Measurements from ENCODE around the gene BLACAT1. TPM values are rescaled to one million over a fixed set of nuclear protein-coding genes. Genes with fewer than 3 reads are reported as not detected.

BLACAT1 gene
- total RNA-seq = under 1 TPM; 0.14 to 0.62 TPM

- no peak for ATAC-seq
- peaks cover 0 to 8% of the 10 kb centered on the region in 2 donors for H3K36me3 Mint-ChIP-seq
Observed at GRCh38 chr1:205455581-205456382, at the start of gene BLACAT1. TSS of gene BLACAT1 (minus strand) at chr1:205456045.

GRCh38 chr1:205505076-205505729, 49.4 kb upstream of the BLACAT1 start:
- Mint-ChIP-seq H3K27ac (peak overlapping the region in 1 of 2 donors; percentile 53), H3K36me3 (no peaks in the 10 kb centered on the region), H3K9me3 (no peaks in the 10 kb centered on the region)
- DNase-seq (ENCODE audit: low spot score in 2 of 2) (no peak), ATAC-seq (no peak)

More at GRCh38 chr1:205455581-205456382, at the start of gene BLACAT1:
- Mint-ChIP-seq H3K27ac (peak within 1 kb of the TSS in 1 of 2 donors; percentile 3), H3K9me3 (no peaks in the 10 kb centered on the region)
- no peak for DNase-seq (ENCODE audit: low spot score in 2 of 2)

GRCh38 chr1:205504311-205505075, 48.6 kb upstream of the BLACAT1 start, which contains the start of gene CDK18:
TSS of gene CDK18 (plus strand) at chr1:205504669. CDS start at chr1:205523168, 18,499 bp downstream.
- DNase-seq (ENCODE audit: low spot score in 2 of 2) (peak in 1 of 2 donors; percentile 45), ATAC-seq (peak; percentile 71 to 77)
- H3K9me3 Mint-ChIP-seq = no peaks in the 10 kb centered on the region
- H3K27ac Mint-ChIP-seq = peak within 1 kb of the TSS in 1 of 2 donors; percentile 53
- no peaks in the 10 kb centered on the region for H3K36me3 Mint-ChIP-seq

GRCh38 chr1:205502992-205503391, 47.1 kb upstream of the BLACAT1 start:
- Mint-ChIP-seq H3K36me3 (no peaks in the 10 kb centered on the region), H3K9me3 (no peaks in the 10 kb centered on the region), H3K27ac (no peak overlapping the region)
- DNase-seq (ENCODE audit: low spot score in 2 of 2) (no peak), ATAC-seq (no peak)

GRCh38 chr1:205502111-205502810, 46.4 kb upstream of the BLACAT1 start:
- no peak overlapping the region for H3K27ac Mint-ChIP-seq
- DNase-seq (ENCODE audit: low spot score in 2 of 2) = no peak
- ATAC-seq = no peak
- no peaks in the 10 kb centered on the region for H3K36me3 Mint-ChIP-seq
- H3K9me3 Mint-ChIP-seq = no peaks in the 10 kb centered on the region

GRCh38 chr1:205500240-205501233, 44.7 kb upstream of the BLACAT1 start:
- Mint-ChIP-seq H3K9me3 (no peaks in the 10 kb centered on the region), H3K27ac (no peak overlapping the region), H3K36me3 (no peaks in the 10 kb centered on the region)
- DNase-seq (ENCODE audit: low spot score in 2 of 2) = no peak
- no peak for ATAC-seq

GRCh38 chr1:205499789-205500188, 43.9 kb upstream of the BLACAT1 start:
- DNase-seq (ENCODE audit: low spot score in 2 of 2) (no peak), ATAC-seq (no peak)
- Mint-ChIP-seq H3K27ac (no peak overlapping the region), H3K9me3 (no peaks in the 10 kb centered on the region), H3K36me3 (no peaks in the 10 kb centered on the region)

GRCh38 chr1:205497351-205497750, 41.5 kb upstream of the BLACAT1 start:
- Mint-ChIP-seq H3K27ac (no peak overlapping the region), H3K36me3 (no peaks in the 10 kb centered on the region), H3K9me3 (no peaks in the 10 kb centered on the region)
- no peak for ATAC-seq
- no peak for DNase-seq (ENCODE audit: low spot score in 2 of 2)

GRCh38 chr1:205496661-205497060, 40.8 kb upstream of the BLACAT1 start:
- H3K36me3 Mint-ChIP-seq = no peaks in the 10 kb centered on the region
- no peak for DNase-seq (ENCODE audit: low spot score in 2 of 2)
- no peaks in the 10 kb centered on the region for H3K9me3 Mint-ChIP-seq
- no peak for ATAC-seq
- no peak overlapping the region for H3K27ac Mint-ChIP-seq

- ATAC-seq (no peak), DNase-seq (ENCODE audit: low spot score in 2 of 2) (no peak)
- no peak overlapping the region for H3K27ac Mint-ChIP-seq
- no peaks in the 10 kb centered on the region for H3K9me3 Mint-ChIP-seq
- no peaks in the 10 kb centered on the region for H3K36me3 Mint-ChIP-seq
Observed at GRCh38 chr1:205495237-205495823, 39.5 kb upstream of the BLACAT1 start.

GRCh38 chr1:205494115-205494514, 38.3 kb upstream of the BLACAT1 start:
- no peak for DNase-seq (ENCODE audit: low spot score in 2 of 2)
- Mint-ChIP-seq H3K36me3 (no peaks in the 10 kb centered on the region), H3K9me3 (no peaks in the 10 kb centered on the region), H3K27ac (no peak overlapping the region)
- no peak for ATAC-seq

- no peak overlapping the region for H3K27ac Mint-ChIP-seq
- H3K36me3 Mint-ChIP-seq = no peaks in the 10 kb centered on the region
- peak; percentile 80 to 91 for ATAC-seq
- H3K9me3 Mint-ChIP-seq = no peaks in the 10 kb centered on the region
- no peak for DNase-seq (ENCODE audit: low spot score in 2 of 2)
Observed at GRCh38 chr1:205493241-205494085, 37.6 kb upstream of the BLACAT1 start.

GRCh38 chr1:205492774-205493173, 36.9 kb upstream of the BLACAT1 start:
- DNase-seq (ENCODE audit: low spot score in 2 of 2) = no peak
- H3K36me3 Mint-ChIP-seq = no peaks in the 10 kb centered on the region
- peak in 1 of 2 donors; percentile 8 for ATAC-seq
- H3K27ac Mint-ChIP-seq = no peak overlapping the region
- no peaks in the 10 kb centered on the region for H3K9me3 Mint-ChIP-seq

GRCh38 chr1:205492201-205492667, 36.4 kb upstream of the BLACAT1 start:
- no peak overlapping the region for H3K27ac Mint-ChIP-seq
- no peak for ATAC-seq

More at GRCh38 chr1:205492201-205492667, 36.4 kb upstream of the BLACAT1 start:
- DNase-seq (ENCODE audit: low spot score in 2 of 2) = no peak
- H3K36me3 Mint-ChIP-seq = no peaks in the 10 kb centered on the region
- no peaks in the 10 kb centered on the region for H3K9me3 Mint-ChIP-seq

All from activated naive CD4-positive, alpha-beta T cell treated with anti-CD3 and anti-CD28 coated beads, Interleukin-2, amount 50 U/mL, for 72 hours (primary cell).